ENCODE data around the gene F10.

The F10 gene

DNA sequence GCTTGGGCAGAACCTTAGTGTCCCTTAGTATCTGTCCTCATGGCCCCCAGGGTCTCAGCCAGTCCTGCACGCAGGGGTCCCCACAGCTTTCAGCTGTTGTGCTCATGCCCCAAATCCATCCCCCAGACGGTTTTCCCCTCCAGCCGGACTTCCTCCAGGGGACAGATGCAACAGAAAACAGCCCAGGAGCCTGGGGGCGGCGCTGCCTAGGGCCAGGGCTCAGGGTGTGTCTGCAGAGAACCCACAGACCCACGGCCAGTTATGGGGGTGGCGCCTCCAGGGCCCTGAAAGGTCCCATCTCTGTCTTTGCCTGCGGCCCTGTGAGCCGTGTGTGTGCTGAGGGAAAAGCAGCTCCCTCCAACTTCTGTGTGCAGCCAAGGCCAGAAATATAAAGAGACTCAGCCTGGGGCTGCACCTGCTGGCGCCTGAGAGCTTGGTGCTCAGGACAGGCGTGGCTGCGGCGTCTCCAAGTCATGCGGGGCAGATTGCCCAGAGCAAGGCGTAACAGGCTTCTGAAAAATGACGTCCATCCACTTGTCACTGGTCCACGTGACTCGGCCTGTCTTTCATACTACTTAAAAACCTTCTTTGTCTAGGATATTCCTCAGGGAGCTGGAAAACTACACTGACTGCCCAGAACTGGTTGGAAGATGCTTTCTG lies 39.1 kb upstream of the F10 start:
- TF ChIP-seq CTCF (conservative IDR thresholded peaks at IDR 0.05) (no peak), ZFX (IDR thresholded peaks at IDR 0.05) (no peak)
- H3K27ac ChIP-seq: peak overlapping the region; percentile 27

DNA sequence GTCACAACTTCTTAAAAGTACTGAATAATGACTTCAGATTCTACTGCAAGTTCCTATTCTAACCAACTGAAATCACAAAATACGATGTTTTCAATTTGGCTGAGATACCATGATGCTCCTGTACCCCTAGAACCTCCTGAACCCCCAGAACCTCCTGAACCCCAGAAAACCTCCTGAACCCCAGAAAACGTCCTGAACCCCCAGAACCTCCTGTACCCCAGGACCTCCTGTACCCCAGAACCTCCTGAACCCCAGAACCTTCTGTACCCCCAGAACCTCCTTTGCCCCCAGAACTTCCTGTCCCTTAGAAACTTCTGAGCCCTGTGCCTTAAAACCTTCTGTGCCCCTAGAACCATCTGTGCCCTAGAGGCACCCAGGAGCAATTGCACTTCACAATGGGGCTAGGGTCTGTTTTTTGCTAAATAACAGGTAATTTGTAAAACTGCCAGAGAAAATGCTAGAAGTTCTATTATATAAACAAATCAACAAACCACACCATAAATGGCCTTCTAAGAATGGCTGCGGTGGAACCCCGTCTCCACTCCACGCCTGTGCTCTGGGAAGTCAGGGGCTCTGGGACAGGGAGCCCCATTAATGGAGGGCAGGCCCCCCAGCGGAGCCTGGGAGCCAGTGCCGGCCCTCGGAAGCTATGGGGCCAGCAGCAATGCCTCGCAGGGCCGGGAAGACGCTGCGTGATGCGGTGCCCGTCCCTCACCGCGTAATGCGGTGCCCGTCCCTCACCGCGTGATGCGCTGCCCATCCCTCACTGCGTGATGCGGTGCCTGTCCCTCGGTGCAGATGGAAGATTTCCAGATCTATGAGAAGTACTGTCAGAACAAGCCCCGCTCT lies 38.3 kb upstream of the F10 start:
- TF ChIP-seq ZFX (IDR thresholded peaks at IDR 0.05) (no peak), CTCF (conservative IDR thresholded peaks at IDR 0.05) (no peak)
- H3K27ac ChIP-seq: 0 out of 2 replicates have a peak overlapping the region, but pooled peaks have one; percentile 27

DNA sequence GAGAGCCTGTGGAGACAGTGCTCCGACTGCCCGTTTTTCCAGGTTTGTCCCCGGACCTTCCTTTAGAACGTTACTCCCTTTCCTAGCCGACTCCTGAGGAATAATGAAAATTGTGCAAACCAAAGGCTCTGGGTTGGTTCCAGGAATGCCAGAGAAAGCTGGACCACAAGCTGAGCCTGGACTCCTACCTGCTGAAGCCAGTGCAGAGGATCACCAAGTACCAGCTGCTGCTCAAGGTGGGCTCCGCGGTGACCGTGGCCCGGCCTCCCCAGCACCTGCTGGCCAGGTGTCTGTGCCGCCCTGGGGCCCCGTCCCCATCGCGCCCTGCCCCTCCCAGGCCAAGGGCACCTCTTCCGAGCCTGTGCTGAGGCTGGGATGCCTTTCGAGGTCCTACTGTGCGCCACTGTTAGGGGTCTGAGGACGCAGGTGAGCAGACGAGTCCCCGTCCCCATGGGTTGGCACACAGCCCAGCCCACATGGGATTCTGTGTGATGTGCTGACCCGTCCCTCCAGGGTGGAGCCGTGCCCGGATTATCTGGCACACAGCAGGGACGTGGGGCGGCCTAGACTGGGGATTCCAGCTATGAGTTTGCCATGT lies 37.6 kb upstream of the F10 start:
- TF ChIP-seq CTCF (conservative IDR thresholded peaks at IDR 0.05) (no peak), ZFX (IDR thresholded peaks at IDR 0.05) (no peak)
- no peak overlapping the region for H3K27ac ChIP-seq

DNA sequence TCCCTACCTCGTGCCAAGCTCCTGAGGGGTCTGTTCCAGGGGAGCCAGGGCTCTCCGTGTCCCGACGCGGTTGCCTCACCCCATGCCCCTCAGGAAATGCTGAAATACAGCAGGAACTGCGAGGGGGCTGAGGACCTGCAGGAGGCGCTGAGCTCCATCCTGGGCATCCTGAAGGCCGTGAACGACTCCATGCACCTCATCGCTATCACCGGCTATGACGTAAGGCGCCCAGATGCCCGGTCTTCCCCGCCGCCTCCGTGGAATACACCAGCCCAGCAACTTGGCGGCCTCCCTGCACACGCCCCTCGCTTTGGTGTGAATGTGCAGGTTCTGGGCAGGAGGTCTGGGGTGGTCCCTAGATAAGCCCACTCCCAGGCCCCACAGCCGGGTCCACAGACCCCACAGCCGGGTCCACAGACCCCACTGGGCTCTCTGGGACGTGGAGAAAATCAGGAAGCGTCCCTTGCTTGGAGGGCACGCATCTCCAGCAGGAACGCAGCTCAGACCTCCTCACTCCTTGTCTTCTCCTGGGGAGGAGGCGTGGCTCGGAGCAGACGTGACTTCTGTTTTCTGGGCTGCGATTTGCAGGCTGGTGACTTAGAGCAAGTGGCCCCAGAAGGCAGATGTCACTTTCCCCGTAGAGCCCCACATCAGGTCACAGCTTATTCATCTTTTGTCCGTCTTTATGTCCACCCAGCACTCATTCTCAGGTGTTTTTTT lies 36.4 kb upstream of the F10 start:
- no peak overlapping the region for H3K27ac ChIP-seq
- TF ChIP-seq ZFX (IDR thresholded peaks at IDR 0.05) (no peak), CTCF (conservative IDR thresholded peaks at IDR 0.05) (no peak)

GRCh38 chr13:113086991-113087922 lies 35.3 kb upstream of the F10 start:
- H3K27ac ChIP-seq: no peak overlapping the region
- TF ChIP-seq CTCF (conservative IDR thresholded peaks at IDR 0.05): no peak
- TF ChIP-seq ZFX (IDR thresholded peaks at IDR 0.05): no peak

DNA sequence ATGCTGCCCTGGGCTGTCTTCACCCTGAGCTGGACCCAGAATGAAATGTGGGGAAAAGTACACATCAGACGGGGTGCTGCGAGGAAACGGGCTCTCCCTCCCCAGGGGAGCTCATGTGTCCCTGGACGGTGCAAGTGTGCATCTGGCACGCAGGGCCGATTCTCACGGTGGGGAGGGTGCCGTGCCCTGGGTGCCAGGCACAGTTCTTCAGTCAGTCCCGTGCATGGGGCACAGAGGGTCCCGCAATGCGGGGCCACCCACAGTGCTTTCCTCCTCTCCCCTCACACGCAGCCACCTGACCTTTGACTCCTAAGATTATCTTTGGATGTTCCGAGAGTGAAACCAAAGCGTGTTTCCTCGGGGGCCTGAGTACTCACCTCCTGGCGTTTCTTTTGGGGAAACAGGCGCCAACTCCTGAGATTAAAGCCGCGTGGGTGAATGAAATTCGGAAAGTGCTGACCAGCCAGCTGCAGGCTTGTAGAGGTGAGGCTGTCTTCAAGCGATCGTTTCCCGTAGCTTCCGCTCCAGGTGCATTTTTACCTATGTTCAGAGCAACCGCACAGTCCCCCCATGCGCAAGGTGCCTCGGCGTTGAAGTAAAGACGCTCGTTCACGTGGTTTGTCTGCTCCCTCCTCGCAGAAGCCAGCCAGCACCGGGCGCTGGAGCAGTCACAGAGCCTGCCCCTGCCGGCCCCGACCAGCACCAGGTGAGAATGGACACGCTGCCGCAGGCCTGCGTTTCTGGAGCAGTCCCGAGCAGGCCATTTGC lies 34.5 kb upstream of the F10 start:
- TF ChIP-seq ZFX (IDR thresholded peaks at IDR 0.05) (no peak), CTCF (conservative IDR thresholded peaks at IDR 0.05) (no peak)
- H3K27ac ChIP-seq: no peak overlapping the region

All from C4-2B (cell line).